HUES6 (cell line): Measurements from ENCODE around the gene ZC3H7A.

ENCODE experiments used
- H3K27ac ChIP-seq: 2 replicates; pipeline ENCODE4 v1.7.0; 2013; ENCODE audit warnings: low read depth, mild to moderate bottlenecking, low read length, inconsistent platforms
- H3K27me3 ChIP-seq: 2 replicates; pipeline ENCODE4 v1.6.1; 2013; ENCODE audit warnings: low read length; ENCODE audit not compliant: control insufficient read depth, insufficient read depth
- H3K36me3 ChIP-seq: 2 replicates; pipeline ENCODE4 v1.6.1; 2013; ENCODE audit warnings: low read length; ENCODE audit not compliant: control insufficient read depth, insufficient read depth
- H3K4me1 ChIP-seq: 2 replicates; pipeline ENCODE4 v1.6.1; 2013; ENCODE audit warnings: low read length; ENCODE audit not compliant: control insufficient read depth, insufficient read depth
- H3K4me3 ChIP-seq: 2 replicates; pipeline ENCODE4 v1.5.1; 2013; ENCODE audit warnings: low read depth, low read length
- H3K9ac ChIP-seq: one replicate; pipeline ENCODE4 v1.6.1; 2013; ENCODE audit warnings: mild to moderate bottlenecking, low read length
- H3K9me3 ChIP-seq: 2 replicates; pipeline ENCODE4 v1.6.1; 2013; ENCODE audit warnings: low read depth, low read length; ENCODE audit not compliant: control insufficient read depth, insufficient read depth

ZC3H7A gene

GRCh38 chr16:11799509-11800381, 2.7 kb upstream of the ZC3H7A start:
- Histone ChIP-seq H3K4me1 (peaks cover 7% of the 10 kb centered on the region; the same call in 1 of the 2 replicates), H3K27ac (no peak overlapping the region), H3K27me3 (no peaks in the 10 kb centered on the region), H3K4me3 (no peak overlapping the region), H3K9ac (no peak overlapping the region), H3K36me3 (peaks cover 5% of the 10 kb centered on the region), H3K9me3 (no peaks in the 10 kb centered on the region)

GRCh38 chr16:11799017-11799381, 1.9 kb upstream of the ZC3H7A start:
- Histone ChIP-seq H3K27me3 (no peaks in the 10 kb centered on the region), H3K4me3 (peak overlapping the region; percentile 96; the same call in 1 of the 2 replicates), H3K9ac (no peak overlapping the region), H3K36me3 (peaks cover 7% of the 10 kb centered on the region), H3K4me1 (peaks cover 7% of the 10 kb centered on the region; the same call in 1 of the 2 replicates), H3K27ac (no peak overlapping the region), H3K9me3 (no peaks in the 10 kb centered on the region)

- H3K36me3 ChIP-seq, result peaks cover 9% of the 10 kb centered on the region
- peak overlapping the region; percentile 96; the same call in 1 of the 2 replicates for H3K27ac ChIP-seq
- H3K9me3 ChIP-seq, result no peaks in the 10 kb centered on the region
- peak overlapping the region; percentile 93 for H3K9ac ChIP-seq
- H3K4me3 ChIP-seq, result peak overlapping the region; percentile 96
- H3K4me1 ChIP-seq, result peaks cover 7% of the 10 kb centered on the region; the same call in 1 of the 2 replicates
- no peaks in the 10 kb centered on the region for H3K27me3 ChIP-seq
Observed at GRCh38 chr16:11797957-11798299, 870 bp upstream of the ZC3H7A start.

GRCh38 chr16:11796227-11797165, 562 bp downstream of the ZC3H7A start:
- Histone ChIP-seq H3K27me3 (no peaks in the 10 kb centered on the region), H3K36me3 (peaks cover 11% of the 10 kb centered on the region), H3K27ac (peak overlapping the region; percentile 84), H3K9me3 (no peaks in the 10 kb centered on the region), H3K4me1 (peaks cover 15% of the 10 kb centered on the region; the same call in 1 of the 2 replicates), H3K4me3 (peak overlapping the region; percentile 96), H3K9ac (peak overlapping the region; percentile 85)

GRCh38 chr16:11795887-11796226, 1.2 kb downstream of the ZC3H7A start:
- peaks cover 21% of the 10 kb centered on the region; the same call in 1 of the 2 replicates for H3K4me1 ChIP-seq
- no peaks in the 10 kb centered on the region for H3K9me3 ChIP-seq
- H3K27ac ChIP-seq, result no peak overlapping the region
- no peaks in the 10 kb centered on the region for H3K27me3 ChIP-seq
- H3K9ac ChIP-seq, result peak overlapping the region; percentile 41
- H3K36me3 ChIP-seq, result peaks cover 11% of the 10 kb centered on the region
- H3K4me3 ChIP-seq, result peak overlapping the region; percentile 96

GRCh38 chr16:11794996-11795886, 1.8 kb downstream of the ZC3H7A start:
- Histone ChIP-seq H3K27me3 (no peaks in the 10 kb centered on the region), H3K9ac (no peak overlapping the region), H3K4me1 (peaks cover 21% of the 10 kb centered on the region; the same call in 1 of the 2 replicates), H3K4me3 (peak overlapping the region; percentile 96; the same call in 1 of the 2 replicates), H3K27ac (no peak overlapping the region), H3K9me3 (no peaks in the 10 kb centered on the region), H3K36me3 (peaks cover 12% of the 10 kb centered on the region)

GRCh38 chr16:11794447-11794846, 2.6 kb downstream of the ZC3H7A start:
- H3K9ac ChIP-seq, result no peak overlapping the region
- no peak overlapping the region for H3K4me3 ChIP-seq
- no peaks in the 10 kb centered on the region for H3K27me3 ChIP-seq
- H3K9me3 ChIP-seq, result no peaks in the 10 kb centered on the region
- peaks cover 21% of the 10 kb centered on the region; the same call in 1 of the 2 replicates for H3K4me1 ChIP-seq
- H3K36me3 ChIP-seq, result peaks cover 14% of the 10 kb centered on the region
- H3K27ac ChIP-seq, result no peak overlapping the region

- Histone ChIP-seq H3K9ac (no peak overlapping the region), H3K27me3 (no peaks in the 10 kb centered on the region), H3K4me1 (peaks cover 20% of the 10 kb centered on the region; the same call in 1 of the 2 replicates), H3K36me3 (peaks cover 14% of the 10 kb centered on the region), H3K27ac (no peak overlapping the region), H3K9me3 (no peaks in the 10 kb centered on the region), H3K4me3 (no peak overlapping the region)
Observed at GRCh38 chr16:11793840-11794239, 3.2 kb downstream of the ZC3H7A start.

GRCh38 chr16:11792410-11793241, 4.4 kb downstream of the ZC3H7A start:
- Histone ChIP-seq H3K27ac (no peak overlapping the region; the same call in 1 of the 2 replicates), H3K9ac (no peak overlapping the region), H3K4me3 (no peak overlapping the region), H3K27me3 (no peaks in the 10 kb centered on the region), H3K9me3 (no peaks in the 10 kb centered on the region), H3K36me3 (peaks cover 14% of the 10 kb centered on the region), H3K4me1 (peaks cover 18% of the 10 kb centered on the region; the same call in 1 of the 2 replicates)
